Urinary bladder (tissue), 4 donors: ENCODE measurements around the gene ZNF469. TPM values are rescaled to one million over a fixed set of nuclear protein-coding genes. Genes with fewer than 3 reads are reported as not detected.
"Not testable (repeated sequence)": the region's sequence is repeated elsewhere in the genome, so short reads cannot be mapped to it uniquely, and the experiment has no call there.

Source experiments
- DNase-seq: peaks from one replicate; pipeline ENCODE4 v3.0.0-alpha.2; 2015; ENCODE audit errors: extremely low spot score
- H3K27ac ChIP-seq: one replicate; pipeline ENCODE4 v1.5.1; 2013; ENCODE audit warnings: low read depth, mild to moderate bottlenecking, moderate library complexity
- H3K36me3 ChIP-seq: one replicate; pipeline ENCODE4 v1.6.1; 2013; ENCODE audit warnings: mild to moderate bottlenecking, moderate library complexity; ENCODE audit not compliant: insufficient read depth
- H3K4me1 ChIP-seq: one replicate; pipeline ENCODE4 v1.6.1; 2013; ENCODE audit warnings: mild to moderate bottlenecking, moderate library complexity; ENCODE audit not compliant: insufficient read depth
- H3K4me3 ChIP-seq: one replicate; pipeline ENCODE4 v1.5.1; 2013; ENCODE audit warnings: low read depth, low read length
- WGBS: extraction: QIAGEN DNeasy Blood & Tissue Kit; methylation state at CpG from one replicate; pipeline ENCODE4 v1.1.7; 2013; 5-methylcytosine and 5-hydroxymethylcytosine counted together
- polyA plus RNA-seq: library from polyadenylated mRNA; stranded (reverse); fragments of 200-250 nt; gene quantifications from one replicate; pipeline ENCODE4 v1.2.3, GENCODE V29; 2013
- total RNA-seq: library from RNA; depleted of rRNA; stranded (reverse); fragments of >200 nt; gene quantifications from one replicate; pipeline ENCODE4 v1.2.3, GENCODE V29; 2014
- donor health status: healthy with polysubstance abuse.
- donor health status: healthy.

ZNF469 gene
- total and polyA plus RNA-seq, 2 donors: 1.3 to 9.5 TPM

DNA sequence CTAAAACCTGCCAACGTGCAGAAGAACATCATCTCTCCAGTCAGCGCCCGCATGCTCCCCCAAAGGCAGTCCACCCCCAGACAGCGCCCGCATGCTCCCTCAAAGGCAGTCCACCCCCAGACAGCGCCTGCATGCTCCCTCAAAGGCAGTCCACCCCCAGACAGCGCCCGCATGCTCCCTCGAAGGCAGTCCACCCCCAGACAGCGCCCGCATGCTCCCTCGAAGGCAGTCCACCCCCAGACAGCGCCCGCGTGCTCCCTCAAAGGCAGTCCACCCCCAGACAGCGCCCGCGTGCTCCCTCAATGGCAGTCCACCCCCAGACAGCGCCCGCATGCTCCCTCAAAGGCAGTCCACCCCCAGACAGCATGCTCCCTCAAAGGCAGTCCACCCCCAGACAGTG, 22.4 kb upstream of the ZNF469 start:
- H3K27ac ChIP-seq, H3K36me3 ChIP-seq, H3K4me1 ChIP-seq, H3K4me3 ChIP-seq, DNase-seq: not testable (repeated sequence)
- WGBS: 97% methylated on average over 20 of the region's 20 CpGs

GRCh38 chr16:88360999-88361398, 21.8 kb upstream of the ZNF469 start:
- Histone ChIP-seq H3K4me1 (no peaks in the 10 kb centered on the region), H3K36me3 (no peaks in the 10 kb centered on the region), H3K4me3 (no peak overlapping the region), H3K27ac (no peak overlapping the region)
- no peak for DNase-seq
- 85% methylated on average over 2 of the region's 2 CpGs for WGBS

DNA sequence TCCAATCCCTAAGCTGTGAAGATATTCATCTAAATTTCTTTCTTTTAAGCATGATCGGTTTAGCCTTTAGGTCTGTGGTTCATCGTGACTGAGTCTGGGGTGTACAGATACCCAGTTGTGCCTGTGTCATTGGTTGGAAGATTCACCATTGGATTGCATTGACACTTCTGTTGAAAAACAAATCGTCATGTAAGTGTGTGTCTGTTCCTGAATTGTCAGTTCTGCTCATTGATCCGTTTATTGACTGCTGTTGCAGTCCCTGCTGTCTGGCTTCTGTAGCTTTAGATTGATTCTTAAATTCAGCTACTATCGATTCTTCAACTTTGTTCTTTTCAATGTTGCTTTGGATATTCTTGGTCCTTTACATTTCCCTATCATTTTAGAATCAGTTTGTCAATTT, 21.0 kb upstream of the ZNF469 start:
- H3K4me3 ChIP-seq: no peak overlapping the region
- WGBS: 90% methylated on average over 5 of the region's 5 CpGs
- no peaks in the 10 kb centered on the region for H3K4me1 ChIP-seq
- H3K36me3 ChIP-seq: no peaks in the 10 kb centered on the region
- H3K27ac ChIP-seq: no peak overlapping the region
- no peak for DNase-seq

- H3K4me1 ChIP-seq: no peaks in the 10 kb centered on the region
- H3K27ac ChIP-seq: no peak overlapping the region
- DNase-seq: no peak
- WGBS: 59% methylated on average over 2 of the region's 2 CpGs
- no peaks in the 10 kb centered on the region for H3K36me3 ChIP-seq
- H3K4me3 ChIP-seq: no peak overlapping the region
Observed at GRCh38 chr16:88363239-88363891, 19.4 kb upstream of the ZNF469 start.

DNA sequence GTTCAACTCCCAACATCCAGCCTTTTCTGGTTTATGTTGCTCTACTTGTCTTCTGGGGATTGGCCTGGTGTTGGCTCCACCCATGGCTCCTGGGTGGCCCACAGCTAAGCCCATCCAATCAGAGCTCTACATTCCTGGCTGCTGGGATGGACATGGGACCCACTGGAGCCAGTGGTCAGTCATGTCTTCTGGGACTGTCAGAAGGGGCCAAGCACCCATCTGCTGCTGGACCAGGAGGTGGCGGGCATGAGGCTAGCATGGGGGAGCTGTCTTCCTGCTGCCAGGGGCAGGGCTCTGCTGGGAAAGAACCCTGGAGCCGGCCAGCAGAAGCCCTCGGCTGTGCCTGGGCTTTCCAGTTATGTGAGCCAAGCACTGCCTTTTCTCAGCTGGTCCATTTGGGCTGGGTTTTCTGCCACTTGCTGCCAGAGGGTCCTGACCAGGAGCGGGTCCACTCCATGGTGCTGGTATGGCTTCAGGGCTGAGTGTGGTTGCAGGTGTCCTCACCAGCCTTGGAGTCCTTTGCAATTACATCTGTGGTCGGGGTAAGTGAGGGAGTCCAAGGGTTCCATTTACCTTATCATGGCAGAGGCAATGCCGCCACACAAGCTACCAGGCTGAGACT, 17.4 kb upstream of the ZNF469 start:
- 89% methylated on average over 6 of the region's 6 CpGs for WGBS
- no peaks in the 10 kb centered on the region for H3K4me1 ChIP-seq
- H3K4me3 ChIP-seq: no peak overlapping the region
- H3K36me3 ChIP-seq: no peaks in the 10 kb centered on the region
- no peak overlapping the region for H3K27ac ChIP-seq
- DNase-seq: no peak

DNA sequence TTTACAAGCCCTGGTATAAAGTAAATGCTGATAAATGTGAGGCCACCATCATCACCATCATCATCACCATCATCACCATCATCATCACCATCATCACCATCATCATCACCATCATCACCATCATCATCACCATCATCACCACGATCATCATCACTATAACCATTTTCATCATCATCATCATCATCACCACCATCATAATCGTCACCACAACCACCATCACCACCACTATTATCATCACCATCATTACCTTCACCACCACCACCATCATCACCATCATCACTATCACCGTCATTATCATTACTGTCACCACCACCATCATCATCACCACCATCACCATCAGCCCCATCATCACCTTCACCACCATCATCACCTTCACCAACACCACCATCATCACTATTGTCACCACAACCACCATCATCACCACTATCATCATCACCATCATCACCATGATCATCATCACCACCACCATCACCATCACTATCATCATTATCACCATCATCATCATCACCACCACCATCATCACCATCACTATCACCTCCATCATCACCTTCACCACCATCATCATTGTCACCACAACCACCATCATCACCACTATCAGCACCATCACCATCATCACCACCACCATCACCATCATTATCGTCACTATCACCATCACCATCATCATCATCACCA, 16.6 kb upstream of the ZNF469 start:
- 70% methylated on average over 4 of the region's 4 CpGs for WGBS
- DNase-seq: no peak
- Histone ChIP-seq H3K36me3 (no peaks in the 10 kb centered on the region), H3K4me1 (no peaks in the 10 kb centered on the region), H3K27ac (no peak overlapping the region), H3K4me3 (no peak overlapping the region)

DNA sequence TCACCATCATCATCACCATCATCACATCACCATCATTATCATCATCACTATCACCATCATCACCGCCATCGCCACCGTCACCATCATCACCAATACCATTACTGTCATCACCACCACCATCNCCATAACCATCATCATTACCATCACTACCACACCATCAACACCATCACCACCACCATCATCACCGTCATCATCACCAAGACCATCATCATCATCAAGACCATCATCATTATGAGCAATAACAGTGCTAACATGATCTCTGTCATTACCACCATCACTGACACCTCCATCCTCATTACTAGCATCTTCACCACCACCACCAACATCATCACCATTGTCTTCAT, 16.1 kb upstream of the ZNF469 start:
- WGBS: over 99% methylated on average over 4 of the region's 4 CpGs
- no peak overlapping the region for H3K4me3 ChIP-seq
- no peak for DNase-seq

DNA sequence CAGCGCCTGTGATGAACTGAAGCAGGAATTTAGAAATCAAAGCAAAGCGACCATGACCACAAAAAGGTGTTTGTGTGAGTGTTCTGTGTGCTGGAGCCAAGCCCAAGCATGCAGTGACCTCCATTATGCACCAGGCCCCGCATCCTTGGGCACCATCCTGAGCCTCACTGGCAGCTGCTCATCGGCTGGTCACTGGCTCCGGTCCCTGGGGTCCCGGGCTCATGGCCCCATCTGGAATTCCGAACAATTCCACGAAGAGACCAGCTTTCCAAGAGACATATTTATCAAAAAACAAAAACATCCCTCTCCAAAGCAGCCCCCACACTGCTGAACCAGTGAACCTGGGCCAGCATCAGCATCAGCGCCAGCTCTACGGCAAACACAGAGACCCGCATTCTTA, 15.2 kb upstream of the ZNF469 start:
- WGBS: 92% methylated on average over 11 of the region's 11 CpGs
- Histone ChIP-seq H3K36me3 (no peaks in the 10 kb centered on the region), H3K4me3 (no peak overlapping the region), H3K4me1 (no peaks in the 10 kb centered on the region), H3K27ac (no peak overlapping the region)
- no peak for DNase-seq

More for the DNA sequence above, 16.1 kb upstream of the ZNF469 start:
- no peak overlapping the region for H3K27ac ChIP-seq
- H3K36me3 ChIP-seq: no peaks in the 10 kb centered on the region
- no peaks in the 10 kb centered on the region for H3K4me1 ChIP-seq

DNA sequence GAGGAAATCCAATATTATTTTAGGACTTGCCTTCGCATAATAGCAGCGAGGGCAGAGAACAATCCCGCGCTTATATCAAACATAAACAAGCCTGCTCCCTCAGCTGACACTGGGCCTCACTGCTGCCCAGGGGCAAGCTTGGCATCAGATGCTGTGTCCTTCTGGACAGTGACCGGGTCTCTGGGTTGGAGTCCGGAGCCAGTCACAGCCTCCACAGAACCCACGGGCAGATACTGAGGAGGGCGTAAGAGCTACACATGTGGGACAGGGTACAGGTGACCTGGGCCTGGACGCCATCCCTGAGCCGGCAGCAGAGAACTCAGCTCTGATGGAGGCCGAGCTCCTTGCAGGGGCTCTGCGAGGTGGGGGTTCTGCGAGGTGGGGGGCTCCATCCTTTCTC, 14.7 kb upstream of the ZNF469 start:
- 92% methylated on average over 13 of the region's 13 CpGs for WGBS
- Histone ChIP-seq H3K36me3 (no peaks in the 10 kb centered on the region), H3K4me1 (no peaks in the 10 kb centered on the region), H3K27ac (no peak overlapping the region), H3K4me3 (no peak overlapping the region)
- no peak for DNase-seq

GRCh38 chr16:88368994-88369393, 13.8 kb upstream of the ZNF469 start:
- WGBS: 95% methylated on average over 7 of the region's 7 CpGs
- no peaks in the 10 kb centered on the region for H3K36me3 ChIP-seq
- no peak for DNase-seq
- no peak overlapping the region for H3K27ac ChIP-seq
- no peak overlapping the region for H3K4me3 ChIP-seq
- H3K4me1 ChIP-seq: no peaks in the 10 kb centered on the region

- Histone ChIP-seq H3K36me3 (no peaks in the 10 kb centered on the region), H3K4me3 (no peak overlapping the region), H3K4me1 (no peaks in the 10 kb centered on the region), H3K27ac (no peak overlapping the region)
- 83% methylated on average over 14 of the region's 14 CpGs for WGBS
- DNase-seq: no peak
Observed at GRCh38 chr16:88369447-88370008, 13.2 kb upstream of the ZNF469 start.

GRCh38 chr16:88370365-88370764, 12.4 kb upstream of the ZNF469 start:
- H3K27ac ChIP-seq: no peak overlapping the region
- H3K36me3 ChIP-seq: no peaks in the 10 kb centered on the region
- H3K4me1 ChIP-seq: no peaks in the 10 kb centered on the region
- no peak overlapping the region for H3K4me3 ChIP-seq
- no peak for DNase-seq
- WGBS: 94% methylated on average over 15 of the region's 15 CpGs

GRCh38 chr16:88372522-88372921, 10.2 kb upstream of the ZNF469 start:
- no peaks in the 10 kb centered on the region for H3K36me3 ChIP-seq
- no peak overlapping the region for H3K27ac ChIP-seq
- DNase-seq: no peak
- H3K4me3 ChIP-seq: no peak overlapping the region
- 98% methylated on average over 2 of the region's 2 CpGs for WGBS
- no peaks in the 10 kb centered on the region for H3K4me1 ChIP-seq

GRCh38 chr16:88373211-88373610, 9.5 kb upstream of the ZNF469 start:
- Histone ChIP-seq H3K27ac (no peak overlapping the region), H3K4me1 (no peaks in the 10 kb centered on the region), H3K4me3 (no peak overlapping the region), H3K36me3 (no peaks in the 10 kb centered on the region)
- no peak for DNase-seq
- WGBS: 97% methylated on average over 2 of the region's 2 CpGs
